SK-N-SH treated with all-trans-retinoic acid at 6 μM for 48 hours (cell line): Measurements from ENCODE around the gene USP30.

ENCODE experiments used
- ARNTL ChIP-seq: fragments of 450-650 bp; formaldehyde crosslinking; IDR thresholded peaks from 2 replicates; pipeline ENCODE4 v1.5.0; 2020; ENCODE audit warnings: low read depth, mild to moderate bottlenecking, moderate library complexity, borderline replicate concordance
- BACH2 ChIP-seq: fragments of 250-450 bp; sonication (Bioruptor Pico); IDR thresholded peaks from 2 replicates; pipeline ENCODE4 v1.9.0; 2021; ENCODE audit warnings: mild to moderate bottlenecking, borderline replicate concordance
- CREB5 ChIP-seq: fragments of 250-450 bp; sonication (Bioruptor Pico); IDR thresholded peaks from 2 replicates; pipeline ENCODE4 v1.5.1; 2020; ENCODE audit warnings: low read depth, mild to moderate bottlenecking, moderate library complexity
- ESRRG ChIP-seq: fragments of 250-450 bp; sonication (Bioruptor Pico); IDR thresholded peaks from 2 replicates; pipeline ENCODE4 v1.6.1; 2021; ENCODE audit warnings: mild to moderate bottlenecking
- OSR1 ChIP-seq: fragments of 250-450 bp; sonication (Bioruptor Pico); IDR thresholded peaks from 2 replicates; pipeline ENCODE4 v1.8.0; 2022; ENCODE audit warnings: moderate library complexity, mild to moderate bottlenecking, inconsistent platforms
- PATZ1 ChIP-seq: fragments of 250-450 bp; sonication (Bioruptor Pico); IDR thresholded peaks from 2 replicates; pipeline ENCODE4 v1.8.0; 2020; ENCODE audit warnings: mild to moderate bottlenecking, moderate library complexity, borderline replicate concordance
- RARB ChIP-seq: fragments of 250-450 bp; sonication (Bioruptor Pico); IDR thresholded peaks from 2 replicates; pipeline ENCODE4 v1.8.0; 2021; ENCODE audit warnings: mild to moderate bottlenecking, moderate library complexity
- SNAI2 ChIP-seq: fragments of 250-450 bp; sonication (Bioruptor Pico); IDR thresholded peaks from 2 replicates; pipeline ENCODE4 v1.5.0; 2020; ENCODE audit warnings: mild to moderate bottlenecking, moderate library complexity
- TCF4 ChIP-seq: fragments of 250-450 bp; sonication (Bioruptor Pico); IDR thresholded peaks from 2 replicates; pipeline ENCODE4 v1.8.0; 2021; ENCODE audit warnings: mild to moderate bottlenecking, moderate library complexity, borderline replicate concordance
- TSHZ2 ChIP-seq: fragments of 250-450 bp; sonication (Bioruptor Pico); IDR thresholded peaks from 2 replicates; pipeline ENCODE4 v1.5.0; 2020; ENCODE audit warnings: mild to moderate bottlenecking, moderate library complexity
- ZC3H10 ChIP-seq: fragments of 250-450 bp; sonication (Bioruptor Pico); IDR thresholded peaks from 2 replicates; pipeline ENCODE4 v1.5.1; 2021; ENCODE audit warnings: mild to moderate bottlenecking, moderate library complexity
- ZFP30 ChIP-seq: fragments of 450-650 bp; formaldehyde crosslinking; IDR thresholded peaks from 2 replicates; pipeline ENCODE4 v1.5.0; 2022; ENCODE audit warnings: mild to moderate bottlenecking, moderate library complexity
- ZNF565 ChIP-seq: fragments of 450-650 bp; formaldehyde crosslinking; conservative IDR thresholded peaks from 2 replicates; pipeline ENCODE4 v1.5.0; 2020; ENCODE audit warnings: low read depth, mild to moderate bottlenecking, moderate library complexity

GRCh38 chr12:109134186-109134917 is 82.0 kb downstream of the USP30 start:
- TF ChIP-seq ZNF565 (no peak), PATZ1 (CRISPR knock-in tag) (no peak), CREB5 (CRISPR knock-in tag) (no peak), TSHZ2 (CRISPR knock-in tag) (no peak), BACH2 (CRISPR knock-in tag) (no peak), ZC3H10 (CRISPR knock-in tag) (no peak), OSR1 (no peak), RARB (CRISPR knock-in tag) (no peak), ARNTL (no peak), SNAI2 (CRISPR knock-in tag) (no peak), ESRRG (CRISPR knock-in tag) (no peak), TCF4 (CRISPR knock-in tag) (no peak), ZFP30 (no peak)
